GM19328 (cell line): ENCODE measurements around the gene PDE4D.

Source experiments
- ATAC-seq: cut with Tn5 transposase; IDR thresholded peaks from one replicate; pipeline ENCODE4 v1.9.1; 2021; ENCODE audit warnings: mild to moderate bottlenecking, moderate library complexity; ENCODE audit not compliant: unreplicated experiment

PDE4D gene

DNA sequence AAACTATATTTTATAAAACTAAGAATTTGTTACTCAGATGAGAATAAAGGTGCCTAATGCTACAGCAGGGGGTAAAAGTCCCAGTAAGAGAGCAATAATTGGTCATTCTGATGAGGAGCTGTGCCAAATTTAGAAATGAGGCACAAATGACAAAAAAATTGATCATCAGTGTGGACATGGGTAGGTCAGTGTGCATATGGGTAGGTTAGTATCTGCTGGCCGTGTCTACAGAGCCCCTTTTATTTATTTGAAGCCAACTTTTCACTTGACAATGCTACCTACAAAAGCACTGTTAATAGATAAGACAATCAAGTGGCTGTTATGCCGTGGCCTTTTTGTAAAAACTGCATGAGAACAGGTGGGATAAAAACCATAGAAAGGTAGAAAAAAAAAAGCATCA is 856.1 kb downstream of the PDE4D start:
- ATAC-seq: no peak

DNA sequence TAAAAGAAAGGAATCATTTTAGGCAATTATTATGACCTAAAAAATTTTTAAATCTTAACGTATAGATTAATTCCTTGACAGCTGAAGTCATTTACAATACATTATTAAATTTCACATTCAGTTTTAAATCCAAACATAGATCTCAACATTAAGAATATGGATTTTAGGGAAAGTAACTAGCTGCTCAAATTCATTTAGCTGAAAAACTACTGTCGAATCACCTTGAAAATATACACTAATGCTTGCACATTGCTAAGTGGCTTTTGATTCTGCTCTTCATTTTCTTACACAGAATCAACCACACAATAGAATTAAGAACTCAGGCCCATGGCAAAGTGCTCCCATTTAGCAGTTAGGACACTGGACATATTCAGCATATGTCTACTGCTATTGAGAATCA is 856.5 kb downstream of the PDE4D start:
- no peak for ATAC-seq

- no peak for ATAC-seq
Observed at GRCh38 chr5:59036274-59036961, 857.1 kb downstream of the PDE4D start.

- ATAC-seq: no peak
Observed at GRCh38 chr5:59035681-59036080, 857.8 kb downstream of the PDE4D start.

DNA sequence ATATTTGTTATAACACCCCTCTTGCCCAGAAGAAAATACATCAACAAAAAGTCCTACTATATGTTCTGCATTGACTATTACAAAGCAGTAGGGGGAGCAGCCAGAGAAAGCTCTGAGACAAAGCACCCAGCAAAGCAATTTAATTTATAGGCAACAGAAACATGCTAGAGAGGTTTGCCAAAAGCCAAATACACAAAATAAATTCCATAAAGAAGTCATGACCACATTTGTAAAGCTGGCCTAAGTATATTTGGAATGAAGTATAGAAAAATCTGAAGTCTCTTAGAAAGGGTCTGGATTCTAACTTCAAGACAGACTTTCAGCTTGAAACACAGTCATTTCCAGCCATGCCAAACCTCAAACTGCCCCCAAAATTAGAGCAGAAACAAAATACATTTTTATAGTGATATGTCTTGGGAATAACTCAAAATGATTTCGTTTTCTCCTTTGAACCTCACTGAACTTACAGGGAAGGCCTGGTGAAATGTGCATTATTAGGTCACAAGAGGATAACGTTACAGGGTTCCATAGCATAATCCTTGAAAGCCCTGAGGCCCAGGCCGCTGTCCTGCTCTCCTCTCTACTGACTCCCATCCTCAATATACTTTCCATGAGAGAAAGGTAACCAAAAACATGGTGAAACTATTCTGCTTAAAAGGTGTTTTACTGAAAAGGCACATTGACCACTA is 858.9 kb downstream of the PDE4D start:
- no peak for ATAC-seq

GRCh38 chr5:59027145-59027907 is 866.2 kb downstream of the PDE4D start:
- ATAC-seq: no peak

- no peak for ATAC-seq
Observed at GRCh38 chr5:59025734-59026133, 867.8 kb downstream of the PDE4D start.

GRCh38 chr5:59021837-59022514 is 871.5 kb downstream of the PDE4D start:
- ATAC-seq: no peak

DNA sequence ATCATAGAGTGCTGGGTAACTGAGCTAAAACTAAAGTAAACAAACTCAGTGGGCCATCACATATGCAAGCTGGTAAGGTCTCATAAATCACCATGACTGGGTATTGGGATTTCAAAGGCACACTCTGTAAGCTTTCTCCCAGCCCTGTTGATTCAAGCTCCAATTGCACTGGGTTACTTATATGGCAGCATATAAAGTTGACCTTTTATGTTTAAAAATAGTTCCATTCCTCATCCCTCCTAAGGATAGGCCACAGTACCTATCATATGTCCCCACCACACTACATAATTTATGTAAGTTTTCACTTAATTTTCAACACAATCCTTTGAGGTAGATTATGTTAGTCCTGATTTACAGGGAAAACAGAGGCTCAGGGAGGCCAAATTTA is 872.2 kb downstream of the PDE4D start:
- no peak for ATAC-seq

DNA sequence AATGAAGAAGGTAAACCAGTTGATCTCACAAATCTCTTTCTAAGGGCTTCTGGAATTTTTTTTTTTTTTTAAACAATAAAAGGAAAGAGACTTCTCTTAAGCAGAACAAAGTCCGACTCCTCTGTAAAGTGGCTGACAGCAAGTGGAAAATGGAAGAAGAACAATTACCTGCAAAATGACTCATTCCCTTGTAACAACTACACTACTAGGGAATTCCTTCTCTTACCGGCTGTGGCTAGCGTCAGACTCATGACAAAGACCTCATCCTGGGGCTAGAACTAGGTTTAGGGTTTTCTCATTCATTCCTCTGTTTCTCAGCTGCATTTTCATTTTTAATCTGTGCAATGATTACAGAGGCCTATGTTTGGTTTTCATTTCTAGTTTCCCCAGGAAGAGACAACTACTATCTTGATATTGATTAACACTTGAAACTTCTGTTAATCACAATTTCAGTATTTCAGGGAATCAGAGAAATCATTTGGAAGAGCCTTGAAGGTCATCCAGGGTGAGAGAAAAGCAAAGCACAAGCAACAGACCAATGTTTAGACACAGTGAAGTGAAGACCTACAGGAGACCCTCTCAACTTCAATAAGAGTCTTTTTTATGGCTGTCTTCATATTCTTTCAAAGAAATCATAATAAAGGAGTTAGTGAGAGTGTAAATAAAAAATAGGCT is 872.8 kb downstream of the PDE4D start:
- no peak for ATAC-seq

DNA sequence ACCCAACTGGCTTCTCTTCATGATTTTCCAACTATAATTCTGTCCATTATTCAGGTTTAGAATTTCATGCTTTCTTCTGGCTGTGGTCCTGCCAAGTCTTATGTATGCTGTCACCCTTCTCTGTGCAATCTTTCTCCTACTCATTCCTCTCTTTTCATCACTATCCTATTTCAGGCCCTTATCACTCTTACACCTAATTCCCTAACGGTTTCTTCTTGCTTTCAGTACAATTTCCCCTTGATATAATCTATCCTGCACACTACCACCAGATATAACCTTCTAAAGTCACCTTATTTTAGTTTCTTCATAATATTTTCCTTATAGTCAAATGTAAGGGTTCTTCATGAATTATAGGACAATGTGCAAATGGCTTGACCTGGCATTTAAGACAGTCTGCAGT is 874.4 kb downstream of the PDE4D start:
- no peak for ATAC-seq

DNA sequence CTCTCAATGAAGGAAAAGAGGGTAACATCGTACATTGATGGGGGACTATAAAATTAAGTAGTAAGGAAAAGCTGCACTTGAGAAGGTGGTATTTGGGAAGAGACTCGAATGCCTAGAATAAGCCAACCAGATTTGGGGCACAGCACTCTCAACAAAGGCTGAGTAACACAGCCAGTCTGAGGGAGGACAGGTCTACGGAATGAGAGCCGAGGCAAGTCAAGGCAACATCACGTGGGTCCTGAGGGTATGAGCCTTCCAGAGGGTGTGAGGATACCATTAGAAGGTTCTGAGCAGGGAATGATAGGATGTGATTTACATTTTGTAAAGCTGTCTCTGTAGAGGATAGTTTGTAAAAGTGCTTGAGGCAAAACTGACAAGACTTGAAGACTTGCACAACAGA is 876.6 kb downstream of the PDE4D start:
- ATAC-seq: no peak

DNA sequence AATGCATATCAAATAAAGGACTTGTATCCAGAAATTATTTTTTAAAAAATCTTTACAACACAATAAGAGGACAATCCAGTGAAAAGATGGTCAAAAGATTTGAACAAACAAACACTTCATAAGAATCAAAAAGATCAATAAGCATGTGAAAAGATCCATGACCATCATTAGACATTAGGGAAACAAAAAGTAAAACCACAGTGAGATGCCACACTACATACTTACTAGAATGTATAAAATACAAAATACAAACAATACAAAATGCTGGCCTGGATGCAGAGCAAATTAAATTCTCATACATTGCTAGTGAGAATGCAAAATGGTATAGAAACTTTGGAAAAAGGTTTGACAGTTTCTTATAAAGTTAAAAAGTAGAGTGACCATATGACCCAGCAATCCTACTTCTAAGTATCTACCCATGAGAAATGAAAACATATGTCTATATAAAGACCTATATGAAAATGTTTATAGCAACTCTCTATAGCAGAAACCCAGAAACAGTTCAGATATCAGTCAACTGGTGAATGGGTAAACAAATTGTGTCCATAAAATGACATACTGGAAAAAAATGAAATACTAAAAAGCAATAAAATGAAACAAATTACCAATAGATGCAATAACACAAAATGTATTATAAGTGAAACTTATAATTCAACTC is 884.6 kb downstream of the PDE4D start:
- ATAC-seq: no peak

DNA sequence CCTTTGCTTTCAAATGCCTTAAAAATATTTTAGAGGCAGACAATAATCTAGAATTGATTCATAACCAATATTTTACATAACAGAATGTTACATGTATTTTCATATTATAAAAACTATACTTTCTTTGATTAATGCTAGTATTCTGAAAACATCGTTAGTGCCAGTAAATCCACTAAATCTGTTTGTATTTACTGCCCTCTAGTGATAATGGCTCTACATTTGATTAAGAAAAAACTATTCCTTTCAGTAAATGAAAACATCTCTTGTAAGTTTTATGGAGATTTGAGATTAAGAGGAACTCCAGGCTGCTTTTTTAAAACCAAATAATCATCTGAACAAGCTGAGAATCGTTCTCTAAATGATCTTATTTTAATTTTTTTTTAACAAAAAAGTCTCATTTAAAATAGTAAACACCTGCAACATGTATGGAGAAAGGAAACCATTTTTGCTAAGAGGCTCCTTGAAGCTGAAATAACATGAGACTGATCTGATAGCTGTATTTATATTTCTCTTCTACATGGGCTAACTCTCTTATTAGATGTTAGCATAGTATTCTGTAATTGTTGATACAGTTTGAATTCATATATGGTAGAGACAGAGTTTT is 886.0 kb downstream of the PDE4D start:
- ATAC-seq: no peak

GRCh38 chr5:59005934-59006701 is 887.4 kb downstream of the PDE4D start:
- ATAC-seq: no peak

DNA sequence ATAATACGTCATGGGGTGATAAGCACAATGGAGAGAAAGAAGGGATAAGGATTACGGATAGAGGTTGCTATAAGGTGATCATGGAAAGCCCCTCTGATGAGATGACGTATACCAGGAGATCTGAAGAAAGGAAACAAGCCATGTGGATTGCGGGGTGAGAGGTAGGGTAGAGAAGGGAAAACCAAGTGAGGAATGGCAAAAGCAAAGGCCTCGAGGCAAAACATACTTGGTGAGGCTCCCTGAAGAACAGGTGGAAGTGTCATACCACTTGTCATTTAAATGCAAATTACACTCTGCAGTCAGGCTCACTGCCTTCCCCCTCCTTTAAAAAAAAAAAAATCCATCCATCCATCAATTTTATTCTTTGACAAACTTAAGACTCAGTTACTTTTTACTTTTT is 889.9 kb downstream of the PDE4D start:
- no peak for ATAC-seq

DNA sequence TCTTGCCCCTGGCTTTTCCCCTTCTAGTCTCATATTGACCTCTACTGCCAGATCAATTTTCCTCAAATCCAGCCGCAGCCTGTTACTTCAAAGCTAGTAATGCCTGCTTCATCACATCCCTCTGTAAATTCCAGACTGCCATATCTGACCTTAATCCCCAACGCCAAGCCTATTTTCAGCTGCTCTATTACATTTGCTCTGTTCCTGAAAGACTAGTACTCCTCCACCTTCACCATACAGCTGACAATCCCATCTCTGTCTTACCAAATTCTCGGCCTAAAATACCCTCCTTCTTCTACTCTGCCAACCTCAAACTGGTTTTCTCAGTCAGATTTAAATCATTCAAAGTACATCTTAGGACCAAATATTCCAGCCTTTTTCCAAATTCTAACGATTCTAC is 890.4 kb downstream of the PDE4D start:
- ATAC-seq: no peak

DNA sequence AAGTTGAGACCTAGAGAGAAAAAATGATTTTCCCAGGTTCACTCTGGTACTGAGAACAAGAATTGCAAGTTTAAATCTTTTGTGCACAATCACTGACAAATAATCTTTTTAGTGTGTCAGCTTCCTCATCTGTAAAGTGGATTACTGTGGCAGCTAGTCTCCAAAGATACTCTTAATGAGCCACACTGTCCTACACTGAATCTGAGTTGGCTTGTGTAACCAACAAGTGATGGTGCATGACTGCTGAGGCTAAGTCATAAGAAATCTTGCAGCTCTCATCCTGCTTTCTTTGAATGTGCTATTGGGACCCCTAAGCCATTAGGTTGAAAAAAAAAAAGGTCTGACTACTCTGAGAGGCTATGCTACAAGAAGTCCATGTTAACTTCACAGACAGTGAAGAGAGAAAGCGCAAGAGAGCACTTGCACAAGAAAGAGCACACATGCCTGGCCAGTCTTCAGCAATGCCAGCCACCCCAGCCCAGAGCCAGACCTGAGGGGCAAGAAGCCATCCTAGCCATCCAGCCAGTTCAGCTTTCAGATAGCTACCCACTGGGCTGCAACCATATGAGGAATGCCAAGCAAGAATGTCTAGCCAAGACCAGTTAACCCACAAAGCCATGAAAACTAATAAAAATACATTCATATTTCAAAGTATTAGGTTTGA is 891.2 kb downstream of the PDE4D start:
- ATAC-seq: no peak

- ATAC-seq: no peak
Observed at GRCh38 chr5:59001716-59002115, 891.8 kb downstream of the PDE4D start.
